SIG-M5 treated with dmso at 0.1 percent for 504 hours (cell line): Measurements from ENCODE around the gene FCER2.
A peak's percentile ranks its signal among the peaks of the same experiment; 100 is the strongest.

Source experiments
- DNase-seq: peaks from one replicate; lab custom pipeline; 2025; ENCODE audit not compliant: unreplicated experiment; lab: John Stamatoyannopoulos, UW

Gene FCER2

DNA sequence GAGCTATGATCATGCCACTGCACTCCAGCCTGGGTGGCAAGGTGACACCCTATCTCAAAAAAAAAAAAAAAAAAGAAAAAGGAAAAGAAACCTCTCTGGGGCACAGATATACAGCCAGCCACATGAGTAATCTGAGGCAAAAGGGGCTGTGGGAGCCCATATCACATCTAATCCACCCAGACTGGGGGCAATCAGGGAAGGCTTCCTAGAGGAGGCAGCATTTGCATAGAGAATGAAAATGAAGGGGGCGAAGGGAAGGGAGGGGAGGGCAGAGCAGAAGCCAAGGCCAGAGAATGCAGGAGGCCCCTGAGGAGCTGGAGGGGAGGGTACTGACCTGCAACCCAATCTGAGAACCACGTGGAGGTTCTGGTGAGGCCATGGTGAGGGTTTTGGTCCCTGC lies 51.8 kb downstream of the FCER2 start:
- no peak for DNase-seq

DNA sequence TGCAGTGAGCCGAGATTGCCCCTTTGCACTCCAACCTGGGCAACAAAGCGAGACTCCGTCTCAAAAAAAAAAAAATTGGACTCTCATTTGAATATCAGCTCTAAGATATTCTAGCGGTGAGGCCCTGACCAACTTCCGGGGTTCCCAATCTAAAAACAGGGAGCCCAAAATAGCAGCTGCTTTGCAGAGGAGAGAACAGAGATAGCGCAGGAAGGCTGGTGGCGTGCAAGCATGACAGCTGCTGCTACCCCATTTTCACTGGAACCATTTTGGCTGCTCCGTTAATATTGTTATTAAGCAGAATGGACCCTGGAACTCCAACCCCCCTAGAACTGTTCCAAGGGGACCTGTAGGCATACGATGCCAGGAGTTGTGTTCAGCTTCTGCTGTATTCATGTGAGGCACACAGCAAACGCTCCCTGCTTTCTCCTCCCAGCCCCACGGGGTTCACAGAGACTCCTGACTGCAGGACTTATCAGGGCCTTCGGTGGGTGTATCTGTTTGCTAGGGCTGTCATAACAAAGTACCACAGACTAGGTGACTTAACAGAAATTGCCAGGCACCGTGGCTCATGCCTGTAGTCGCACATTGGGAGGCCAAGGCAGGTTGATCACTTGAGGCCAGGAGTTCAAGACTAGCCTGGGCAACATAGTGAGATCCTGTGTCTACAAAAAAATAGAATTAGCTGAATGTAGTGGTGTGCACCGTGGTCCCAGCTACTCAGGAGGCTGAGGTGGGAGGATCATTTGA lies 53.5 kb downstream of the FCER2 start:
- DNase-seq: no peak

DNA sequence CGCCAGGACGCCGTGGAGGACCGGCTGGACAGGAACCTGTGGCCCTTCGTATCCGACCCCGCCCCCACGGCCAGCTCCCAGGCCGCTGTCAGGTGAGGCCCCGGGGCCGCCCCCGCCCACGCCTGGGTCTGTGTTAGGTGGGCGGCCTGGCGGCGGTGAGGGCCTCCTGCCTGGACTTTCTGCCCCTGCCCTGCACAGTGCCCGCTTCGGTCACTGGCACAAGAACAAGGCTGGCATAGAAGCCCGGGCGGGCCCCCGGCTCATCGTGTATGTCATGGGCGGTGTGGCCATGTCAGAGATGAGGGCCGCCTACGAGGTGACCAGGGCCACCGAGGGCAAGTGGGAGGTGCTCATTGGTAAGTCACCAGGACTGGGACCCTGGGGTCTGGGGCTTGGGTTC lies 54.8 kb downstream of the FCER2 start:
- no peak for DNase-seq

DNA sequence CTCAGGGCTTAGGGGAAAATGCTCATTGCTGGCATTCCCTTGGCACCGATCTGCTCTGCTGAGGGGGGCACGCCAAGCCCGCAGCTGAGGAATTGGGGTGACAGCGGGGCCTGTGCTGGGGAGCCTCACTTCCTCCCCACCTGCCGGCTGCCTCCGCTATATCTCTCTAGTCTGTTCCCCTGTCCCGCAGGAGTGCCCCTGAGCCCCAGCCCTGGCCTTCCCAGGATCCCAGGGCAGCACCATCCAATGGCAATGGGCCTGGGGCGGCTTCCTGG lies 55.6 kb downstream of the FCER2 start:
- no peak for DNase-seq

DNA sequence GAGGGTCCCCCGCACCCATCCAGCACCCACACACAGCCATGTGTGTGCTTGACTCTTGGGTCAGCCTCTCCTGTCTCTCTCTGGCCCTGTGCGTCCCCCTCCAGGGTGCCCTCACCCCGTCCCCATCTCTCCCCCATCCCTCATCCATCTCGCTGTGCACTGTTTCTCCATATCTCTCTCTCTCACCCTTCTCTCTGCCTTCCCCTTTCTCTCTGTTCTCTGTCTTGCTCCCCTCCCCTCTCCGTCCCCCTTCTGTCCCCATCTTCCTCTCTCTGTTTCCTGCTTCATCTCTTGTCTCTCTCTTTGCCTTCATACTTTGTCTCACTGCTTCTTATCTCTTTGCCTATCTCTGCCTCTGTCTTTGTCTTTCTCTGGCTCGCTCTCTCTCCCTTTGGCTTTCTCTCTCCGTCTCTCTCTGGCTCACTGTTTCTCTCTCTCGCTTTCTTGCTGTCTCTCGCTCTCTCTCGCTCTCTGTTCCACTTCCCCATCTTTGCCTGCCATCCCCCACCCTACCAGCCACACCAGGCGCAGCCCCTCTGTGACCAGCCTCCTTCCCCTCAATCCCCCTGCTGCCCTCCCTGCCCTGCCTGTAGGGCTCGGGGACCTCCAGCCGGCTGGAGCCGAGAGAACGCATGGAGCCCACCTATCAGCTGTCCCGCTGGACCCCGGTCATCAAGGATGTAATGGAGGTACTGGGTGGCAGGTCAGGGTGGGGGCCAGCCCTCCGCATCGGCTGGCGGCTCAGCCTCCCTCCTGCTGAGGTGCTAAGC lies 56.1 kb downstream of the FCER2 start:
- DNase-seq: peak; percentile 70

DNA sequence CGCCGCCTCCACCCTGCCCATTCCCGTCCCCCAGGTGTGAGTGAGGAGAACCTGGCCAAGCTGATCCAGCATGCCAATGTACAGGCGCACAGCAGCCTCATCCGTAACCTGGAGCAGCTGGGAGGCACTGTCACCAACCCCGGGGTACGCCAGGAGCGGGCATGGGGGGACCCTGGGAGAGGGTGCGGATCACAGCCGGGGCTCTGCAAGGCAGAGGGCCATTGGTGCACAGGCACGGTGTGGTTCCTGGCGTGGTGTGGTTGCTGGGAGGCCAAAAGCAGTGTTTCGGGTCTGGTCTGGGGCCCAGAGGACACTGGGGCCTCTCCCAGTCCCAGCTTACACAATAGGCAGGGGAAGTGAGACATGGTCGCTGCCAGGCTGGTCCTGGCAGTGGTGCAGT lies 56.8 kb downstream of the FCER2 start:
- DNase-seq: peak; percentile 74

- DNase-seq: no peak
Measured at GRCh38 chr19:7644550-7644877, 57.4 kb downstream of the FCER2 start.

DNA sequence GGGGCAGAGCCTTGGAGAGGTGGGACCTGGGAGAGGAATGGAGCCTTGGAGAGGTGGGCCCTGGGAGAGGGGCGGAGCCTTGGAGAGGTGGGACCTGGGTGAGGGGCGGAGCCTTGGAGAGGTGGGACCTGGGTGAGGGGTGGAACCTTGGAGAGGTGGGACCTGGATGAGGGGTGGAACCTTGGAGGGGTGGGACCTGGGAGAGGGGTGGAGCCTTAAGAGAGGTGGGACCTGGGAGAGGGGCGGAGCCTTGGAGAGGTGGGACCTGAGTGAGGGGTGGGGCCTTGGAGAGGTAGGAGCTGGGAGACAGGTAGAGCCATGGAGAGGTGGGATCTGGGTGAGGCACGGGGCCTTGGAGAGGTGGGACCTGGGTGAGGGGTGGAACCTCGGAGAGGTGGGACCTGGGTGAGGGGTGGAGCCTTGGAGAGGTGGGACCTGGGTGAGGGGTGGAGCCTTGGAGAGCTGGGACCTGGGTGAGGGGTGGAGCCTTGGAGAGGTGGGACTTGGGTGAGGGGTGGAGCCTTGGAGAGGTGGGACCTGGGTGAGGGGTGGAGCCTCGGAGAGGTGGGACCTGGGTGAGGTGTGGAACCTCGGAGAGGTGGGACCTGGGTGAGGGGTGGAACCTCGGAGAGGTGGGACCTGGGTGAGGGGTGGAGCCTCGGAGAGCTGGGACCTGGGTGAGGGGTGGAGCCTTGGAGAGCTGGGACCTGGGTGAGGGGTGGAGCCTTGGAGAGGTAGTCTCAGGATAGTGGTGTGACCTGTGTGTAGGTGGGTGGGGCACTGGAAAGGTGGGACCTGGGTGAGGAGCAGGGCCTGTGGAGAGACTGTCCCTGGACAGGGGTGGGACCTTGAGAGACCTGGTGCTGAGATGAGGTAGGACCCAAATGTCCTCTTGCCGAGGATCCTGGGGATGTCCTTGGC lies 58.0 kb downstream of the FCER2 start:
- DNase-seq: peak; percentile 26

- DNase-seq: no peak
Measured at GRCh38 chr19:7643031-7643415, 58.9 kb downstream of the FCER2 start.

GRCh38 chr19:7642295-7643030 lies 59.5 kb downstream of the FCER2 start:
- DNase-seq: no peak

DNA sequence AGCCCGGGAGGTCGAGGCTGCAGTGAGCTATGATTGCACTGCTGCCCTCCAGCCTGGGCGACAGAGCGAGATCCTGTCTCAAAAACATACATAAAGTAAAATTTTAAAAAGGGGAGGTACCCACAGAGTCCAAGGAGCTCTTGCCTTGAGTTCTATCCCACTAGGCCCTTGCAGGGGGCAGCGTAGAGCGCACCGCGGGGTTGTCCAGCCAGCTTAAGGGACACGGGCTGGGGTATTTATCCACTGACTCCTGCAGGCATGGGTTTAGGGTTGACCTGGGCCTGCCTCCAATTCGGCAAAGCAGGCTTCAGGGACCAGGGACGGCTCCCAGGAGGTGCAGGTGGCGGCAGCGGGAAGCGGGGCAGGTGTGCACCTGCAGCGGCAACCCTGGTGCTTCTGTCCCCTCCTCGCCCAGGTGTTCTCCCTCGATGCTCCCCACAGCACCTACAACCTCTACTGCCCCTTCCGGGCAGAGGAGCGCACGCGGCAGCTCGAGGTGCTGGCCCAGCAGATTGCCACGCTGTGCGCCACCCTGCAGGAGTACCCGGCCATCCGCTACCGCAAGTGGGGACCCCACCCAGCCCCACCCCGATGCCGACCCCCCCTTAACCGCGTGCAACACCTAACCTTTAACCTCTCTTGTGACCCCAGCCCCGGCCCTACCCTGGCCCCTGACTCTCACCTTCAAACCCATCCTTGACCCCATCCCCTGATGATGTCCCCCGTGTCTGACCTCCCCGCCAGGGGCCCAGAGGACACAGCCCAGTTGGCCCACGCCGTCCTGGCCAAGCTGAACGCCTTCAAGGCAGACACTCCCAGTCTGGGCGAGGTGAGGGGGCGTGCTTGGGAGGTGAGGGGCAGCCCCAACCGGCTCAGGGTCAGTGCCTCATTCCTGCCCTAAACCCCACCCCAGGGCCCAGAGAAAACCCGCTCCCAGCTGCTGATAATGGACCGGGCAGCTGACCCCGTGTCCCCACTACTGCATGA lies 60.3 kb downstream of the FCER2 start:
- no peak for DNase-seq

GRCh38 chr19:7640803-7641202 lies 61.1 kb downstream of the FCER2 start:
- DNase-seq: no peak

DNA sequence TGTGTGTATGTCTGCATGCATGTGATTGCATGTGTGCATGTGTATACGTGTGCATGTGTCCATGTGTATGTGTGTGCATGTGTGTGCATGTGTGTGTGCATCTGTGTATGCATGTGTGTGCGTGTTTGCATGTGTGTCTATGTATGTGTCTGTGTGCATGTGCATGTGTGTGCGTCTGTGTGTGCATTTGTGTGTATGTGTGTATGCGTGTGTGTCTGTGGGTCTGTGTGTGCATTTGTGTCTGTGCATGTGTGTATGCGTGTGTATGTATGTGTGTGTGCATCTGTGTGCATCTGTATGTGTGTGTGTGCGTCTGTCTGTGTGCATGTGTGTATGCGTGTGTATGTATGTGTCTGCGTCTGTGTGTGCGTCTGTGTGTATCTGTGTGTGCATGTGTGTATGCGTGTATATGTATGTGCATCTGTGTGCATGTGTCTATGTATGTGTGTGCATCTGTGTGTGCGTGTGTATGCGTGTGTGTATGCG lies 62.0 kb downstream of the FCER2 start:
- DNase-seq: no peak

DNA sequence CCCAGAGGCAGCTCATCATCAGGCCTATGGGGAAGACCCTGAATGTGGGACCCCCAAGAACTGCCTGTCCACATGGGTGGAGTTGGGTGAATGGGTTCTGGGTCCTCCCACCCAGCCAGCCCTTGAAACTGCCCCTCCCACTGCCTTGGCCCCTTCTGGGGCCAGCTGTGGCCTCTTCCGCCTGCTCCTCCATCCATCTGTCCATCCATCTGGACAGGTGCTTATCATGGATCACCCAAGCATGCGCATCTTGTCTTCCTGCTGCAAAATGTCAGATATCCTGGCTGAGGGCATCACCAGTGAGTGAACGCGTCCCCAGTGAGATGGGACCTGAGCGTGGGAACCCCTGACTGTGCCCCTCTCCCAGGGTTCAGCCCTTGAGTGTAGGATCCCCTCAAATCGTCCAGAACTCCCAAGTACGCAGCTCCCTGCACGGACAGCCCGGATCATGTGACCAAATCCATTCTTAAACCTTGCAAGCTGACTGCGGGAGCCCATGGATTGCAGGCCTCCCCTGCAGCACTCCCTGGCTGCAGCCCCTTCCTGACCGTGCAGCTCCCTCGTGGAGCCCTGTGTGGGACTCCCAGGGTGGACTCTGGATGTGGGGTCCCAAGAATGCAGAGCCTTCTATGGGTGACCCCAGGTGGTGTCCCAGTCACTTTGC lies 63.0 kb downstream of the FCER2 start:
- DNase-seq: no peak
